ENCODE data around the gene TOM1L1. TPM values are rescaled to one million over a fixed set of nuclear protein-coding genes. Genes with fewer than 3 reads are reported as not detected.
"Not testable (repeated sequence)": the region's sequence is repeated elsewhere in the genome, so short reads cannot be mapped to it uniquely, and the experiment has no call there.

The TOM1L1 gene, protein sequence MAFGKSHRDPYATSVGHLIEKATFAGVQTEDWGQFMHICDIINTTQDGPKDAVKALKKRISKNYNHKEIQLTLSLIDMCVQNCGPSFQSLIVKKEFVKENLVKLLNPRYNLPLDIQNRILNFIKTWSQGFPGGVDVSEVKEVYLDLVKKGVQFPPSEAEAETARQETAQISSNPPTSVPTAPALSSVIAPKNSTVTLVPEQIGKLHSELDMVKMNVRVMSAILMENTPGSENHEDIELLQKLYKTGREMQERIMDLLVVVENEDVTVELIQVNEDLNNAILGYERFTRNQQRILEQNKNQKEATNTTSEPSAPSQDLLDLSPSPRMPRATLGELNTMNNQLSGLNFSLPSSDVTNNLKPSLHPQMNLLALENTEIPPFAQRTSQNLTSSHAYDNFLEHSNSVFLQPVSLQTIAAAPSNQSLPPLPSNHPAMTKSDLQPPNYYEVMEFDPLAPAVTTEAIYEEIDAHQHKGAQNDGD
- 55.7 TPM for total RNA-seq

- peak; percentile 70 for DNase-seq (ENCODE audit: low spot score)
Observed at GRCh38 chr17:54900457-54901229, at the start of gene TOM1L1. Gene TOM1L1, plus strand, starts transcription at chr17:54900852. Its CDS starts 14 bp downstream, at chr17:54900866.

DNA sequence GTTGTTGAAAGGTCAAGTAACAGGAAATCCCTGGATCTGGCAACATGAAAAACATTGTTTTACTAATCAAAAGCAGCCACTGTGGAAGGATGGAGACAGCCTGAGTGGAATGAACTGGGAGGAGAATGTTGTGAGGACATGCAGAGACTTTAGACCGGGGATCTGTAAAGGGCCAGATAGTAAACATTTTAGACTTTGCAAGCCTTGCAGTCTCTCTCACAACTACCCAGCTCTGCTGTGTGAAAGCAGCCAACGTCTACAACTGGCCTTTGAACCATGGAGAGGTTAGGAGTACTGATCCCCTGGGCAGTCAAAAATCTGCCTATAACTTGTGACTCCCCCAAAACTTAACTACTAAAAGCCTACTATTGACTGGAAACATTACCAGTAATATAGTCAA, 41.5 kb upstream of the TOM1L1 start:
- DNase-seq (ENCODE audit: low spot score): no peak

DNA sequence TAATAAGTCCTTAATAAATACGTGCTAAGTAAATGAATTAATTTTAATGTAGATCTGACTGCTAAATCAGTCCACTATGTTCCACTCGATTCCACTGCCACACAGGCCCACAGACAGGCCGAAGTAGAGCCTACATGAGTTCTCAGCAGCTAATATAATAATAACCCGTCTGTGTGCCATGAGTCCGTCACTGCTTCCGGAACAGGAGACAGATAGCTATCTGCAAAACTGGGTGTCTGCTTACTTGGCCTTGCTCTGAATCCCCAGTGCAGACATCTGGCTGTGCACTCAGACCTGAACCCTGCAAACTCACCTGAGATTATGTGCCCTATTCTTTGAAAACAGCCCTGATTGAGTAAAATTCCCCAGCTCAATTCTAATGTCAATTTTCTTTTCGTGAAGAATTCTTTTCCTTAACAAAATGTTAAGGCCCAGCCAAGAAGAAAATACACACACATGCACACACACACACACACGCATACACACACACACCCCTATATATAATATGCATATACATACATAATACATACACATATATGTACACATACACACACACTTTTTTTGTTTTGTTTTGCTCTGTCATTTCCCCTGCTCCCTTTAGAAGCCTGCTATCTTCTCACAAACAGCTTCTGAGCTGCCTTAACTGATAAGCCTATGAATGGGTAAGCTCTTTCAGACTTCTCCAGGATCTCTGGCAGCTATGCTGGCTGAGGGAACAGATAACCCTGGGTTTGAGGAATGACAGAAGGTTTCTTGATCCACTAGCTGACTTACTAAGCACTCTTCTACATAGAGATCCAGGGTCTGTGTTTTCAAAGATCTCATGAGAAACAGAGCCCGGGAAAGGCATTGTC, 39.8 kb upstream of the TOM1L1 start:
- no peak for DNase-seq (ENCODE audit: low spot score)

GRCh38 chr17:54861471-54861983, 39.1 kb upstream of the TOM1L1 start:
- DNase-seq (ENCODE audit: low spot score): no peak

DNA sequence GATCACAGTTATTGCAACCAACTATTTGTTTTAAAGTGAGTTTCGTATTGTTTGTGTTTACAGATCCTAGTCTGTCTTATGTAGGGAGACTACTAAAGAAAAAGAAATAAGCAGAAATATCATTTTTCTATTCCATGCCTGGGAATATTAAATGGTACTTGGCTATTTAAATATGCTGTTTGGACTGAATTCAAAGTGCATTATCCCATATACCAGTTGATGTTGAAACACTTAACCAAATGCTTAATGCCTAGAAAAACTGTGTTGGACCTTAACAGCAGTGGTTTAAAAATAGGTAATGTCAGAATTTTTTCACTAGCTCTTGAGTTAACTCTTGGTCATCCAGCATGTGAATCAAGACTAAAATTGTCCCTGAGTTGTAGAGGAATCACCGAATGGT, 37.5 kb upstream of the TOM1L1 start:
- DNase-seq (ENCODE audit: low spot score): no peak

DNA sequence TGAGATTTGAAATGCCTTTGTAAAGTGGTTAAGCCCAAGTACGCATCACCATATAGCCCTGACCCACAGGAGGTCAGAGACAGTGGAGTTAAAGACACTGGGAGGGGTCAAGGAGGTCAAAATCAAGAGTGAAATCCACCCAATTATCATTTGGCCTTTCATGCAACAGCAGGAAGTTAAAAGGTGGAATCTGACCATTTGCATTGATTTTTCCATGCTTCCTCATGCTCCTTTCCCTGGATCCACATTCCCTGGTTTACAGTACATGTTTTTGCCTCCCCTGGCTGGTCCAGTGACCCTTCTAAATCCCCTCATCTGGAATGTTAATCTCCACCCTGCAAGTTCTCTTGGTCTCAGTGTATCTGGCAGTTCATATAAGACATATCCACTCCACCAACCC, 36.6 kb upstream of the TOM1L1 start:
- DNase-seq (ENCODE audit: low spot score): no peak

DNA sequence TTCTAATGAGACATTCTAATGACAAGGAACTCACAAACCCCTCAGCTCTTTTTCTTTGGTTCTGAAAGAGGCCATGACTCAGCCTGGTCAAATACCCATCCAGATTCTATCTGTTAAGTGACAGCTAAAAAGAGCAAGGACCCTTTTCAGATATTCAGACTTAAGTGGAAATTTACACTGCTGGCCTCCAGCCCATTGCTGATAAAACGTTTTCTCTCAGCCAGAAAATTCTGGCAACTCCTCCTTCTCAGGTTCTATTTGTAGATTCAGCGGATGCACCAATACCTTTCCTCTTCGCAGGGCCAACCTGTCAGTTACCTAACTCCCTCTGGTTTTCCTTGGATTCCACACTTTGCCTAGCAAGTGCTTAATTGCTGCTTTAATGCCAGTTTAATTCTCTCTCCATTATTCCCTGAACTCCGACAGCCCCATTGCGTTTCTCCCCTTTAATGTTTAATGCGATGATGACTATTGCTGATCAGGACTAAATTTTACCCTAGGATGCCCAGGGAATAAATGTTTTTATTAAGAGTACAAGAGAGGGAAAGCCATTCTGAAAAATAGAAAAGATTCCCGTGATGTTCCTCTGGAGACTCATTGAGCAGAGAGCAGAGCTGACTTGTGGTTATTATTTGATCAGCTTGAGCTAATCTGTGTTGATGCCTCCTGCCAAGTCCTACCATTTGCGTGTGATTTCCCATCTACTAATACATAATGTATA, 35.9 kb upstream of the TOM1L1 start:
- no peak for DNase-seq (ENCODE audit: low spot score)

- no peak for DNase-seq (ENCODE audit: low spot score)
Observed at GRCh38 chr17:54867634-54868033, 33.0 kb upstream of the TOM1L1 start.

GRCh38 chr17:54870671-54871175, 29.9 kb upstream of the TOM1L1 start:
- DNase-seq (ENCODE audit: low spot score): no peak

GRCh38 chr17:54875906-54876305, 24.7 kb upstream of the TOM1L1 start:
- DNase-seq (ENCODE audit: low spot score): not testable (repeated sequence)

DNA sequence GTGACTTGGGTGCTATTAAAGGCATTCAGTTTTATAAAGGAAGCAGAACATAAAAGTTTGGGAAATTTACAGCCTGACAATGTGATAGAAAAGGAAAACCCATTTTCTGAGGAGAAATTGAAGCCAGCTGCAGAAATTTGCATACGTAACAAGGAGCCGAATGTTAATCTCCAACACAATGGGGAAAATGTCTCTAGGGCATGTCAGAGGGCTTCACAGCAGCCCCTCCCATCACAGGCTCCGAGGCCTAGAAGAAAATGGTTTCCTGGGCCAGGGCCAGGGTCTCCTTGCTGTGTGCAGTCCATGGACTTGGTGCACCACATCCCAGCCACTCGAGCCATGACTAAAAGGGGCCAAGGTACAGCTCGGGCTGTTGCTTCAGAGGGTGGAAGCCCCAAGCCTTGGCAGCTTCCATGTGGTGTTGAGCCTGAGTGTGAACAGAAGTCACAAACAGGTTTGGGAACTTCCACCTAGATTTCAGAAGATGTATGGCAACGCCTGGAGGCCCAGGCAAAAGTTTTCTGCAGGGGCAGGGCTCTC, 23.9 kb upstream of the TOM1L1 start:
- DNase-seq (ENCODE audit: low spot score): no peak

DNA sequence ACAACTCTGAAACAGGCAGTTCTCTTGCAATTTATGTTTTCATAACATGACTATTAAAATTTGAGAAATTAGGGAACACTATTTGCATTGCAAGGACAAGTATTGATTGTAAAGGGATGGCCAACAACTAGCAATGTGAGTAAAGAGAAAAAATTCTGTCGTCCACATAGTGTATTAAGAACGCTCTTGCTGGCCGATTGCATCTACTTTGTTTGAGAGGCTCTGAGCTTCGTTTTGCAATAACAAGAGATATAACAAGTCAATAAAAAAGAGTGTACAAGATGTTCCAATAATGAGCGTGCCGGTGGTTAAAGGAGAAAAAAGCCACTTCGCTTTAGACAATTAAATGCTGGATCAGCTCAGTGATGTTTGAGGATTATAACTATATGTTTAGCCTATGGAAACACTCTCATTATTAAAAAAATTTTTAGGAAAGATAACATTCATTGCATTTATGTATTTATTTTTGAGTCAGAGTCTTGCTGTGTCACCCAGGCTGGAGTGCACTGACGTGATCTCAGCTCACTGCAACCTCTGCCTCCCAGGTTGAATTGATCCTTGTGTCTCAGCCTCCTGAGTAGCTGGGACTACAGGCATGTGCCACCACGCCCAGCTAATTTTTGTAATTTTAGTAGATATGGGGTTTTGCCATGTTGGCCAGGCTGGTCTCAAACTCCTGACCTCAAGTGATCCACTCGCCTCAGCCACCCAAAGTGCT, 19.2 kb upstream of the TOM1L1 start:
- no peak for DNase-seq (ENCODE audit: low spot score)

DNA sequence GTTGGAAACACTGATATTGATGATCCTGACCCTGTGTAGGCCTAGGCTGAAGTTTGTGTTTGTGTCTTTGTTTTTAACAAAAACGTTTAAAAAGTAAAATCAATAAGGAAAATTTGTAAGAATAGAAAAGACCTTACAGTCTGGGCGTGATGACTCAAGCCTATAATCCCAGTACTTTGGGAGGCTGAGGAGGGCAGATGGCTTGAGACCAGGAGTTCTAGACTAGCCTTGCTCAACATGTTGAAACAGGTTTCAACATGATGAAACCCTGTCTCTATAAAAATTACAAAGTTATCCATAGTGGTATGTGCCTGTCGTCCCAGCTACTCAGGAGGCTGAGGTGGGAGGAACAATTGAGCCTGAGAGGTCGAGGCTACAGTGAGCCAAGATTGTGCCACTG, 18.3 kb upstream of the TOM1L1 start:
- no peak for DNase-seq (ENCODE audit: low spot score)

GRCh38 chr17:54882950-54883349, 17.7 kb upstream of the TOM1L1 start:
- DNase-seq (ENCODE audit: low spot score): no peak

- DNase-seq (ENCODE audit: low spot score): no peak
Observed at GRCh38 chr17:54883939-54884338, 16.7 kb upstream of the TOM1L1 start.

DNA sequence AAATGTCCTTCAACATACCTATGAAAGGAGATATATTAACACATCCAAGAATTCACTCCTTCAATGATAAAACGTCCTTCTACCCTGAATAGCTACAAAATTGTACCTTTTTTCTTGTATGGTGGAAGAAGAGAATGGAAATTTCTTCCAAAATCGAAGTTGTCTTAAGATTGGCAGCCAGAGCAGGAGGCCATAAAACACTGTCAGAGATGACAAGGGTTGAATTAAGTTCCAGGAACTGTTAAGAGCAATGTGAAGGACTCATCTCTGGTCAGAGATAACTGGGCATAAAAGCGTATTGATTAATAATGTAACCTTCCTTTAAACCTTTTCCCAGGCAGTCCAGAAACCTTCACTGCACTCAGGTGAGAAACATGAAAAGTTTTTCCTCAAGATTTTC, 12.9 kb upstream of the TOM1L1 start:
- no peak for DNase-seq (ENCODE audit: low spot score)

GRCh38 chr17:54888254-54888653, 12.4 kb upstream of the TOM1L1 start:
- no peak for DNase-seq (ENCODE audit: low spot score)

- no peak for DNase-seq (ENCODE audit: low spot score)
Observed at GRCh38 chr17:54888981-54889380, 11.7 kb upstream of the TOM1L1 start.

- DNase-seq (ENCODE audit: low spot score): peak; percentile 48
Observed at GRCh38 chr17:54891176-54891821, 9.4 kb upstream of the TOM1L1 start.

All from ureter (tissue), 1 donor.